ENCODE data around the gene CDK6.

CDK6 gene

GRCh38 chr7:92811158-92811557 lies 25.2 kb downstream of the CDK6 start:
- TF ChIP-seq L3MBTL2 (conservative IDR thresholded peaks at IDR 0.05) (no peak), ARNT (IDR thresholded peaks at IDR 0.05) (no peak), FOXK2 (IDR thresholded peaks at IDR 0.05) (no peak), SUZ12 (IDR thresholded peaks at IDR 0.05) (no peak), CTBP1 (IDR thresholded peaks at IDR 0.05; ENCODE audit: borderline replicate concordance) (no peak), NFRKB (IDR thresholded peaks at IDR 0.05) (no peak), ZNF384 (IDR thresholded peaks at IDR 0.05) (no peak), FOXM1 (IDR thresholded peaks at IDR 0.05; ENCODE audit: borderline replicate concordance) (no peak), LEF1 (IDR thresholded peaks at IDR 0.05; ENCODE audit: borderline replicate concordance) (no peak), ELF4 (IDR thresholded peaks at IDR 0.05) (no peak), BHLHE40 (IDR thresholded peaks at IDR 0.05; ENCODE audit: borderline replicate concordance) (no peak)
- CTCF ChIA-PET: interaction anchor here (0.7 kb wide), 1 partner anchor 28 kb away, joined by 3 read pairs; no protein-coding TSS in a partner anchor
- no peak for DNase-seq (ENCODE audit: extremely low spot score)

DNA sequence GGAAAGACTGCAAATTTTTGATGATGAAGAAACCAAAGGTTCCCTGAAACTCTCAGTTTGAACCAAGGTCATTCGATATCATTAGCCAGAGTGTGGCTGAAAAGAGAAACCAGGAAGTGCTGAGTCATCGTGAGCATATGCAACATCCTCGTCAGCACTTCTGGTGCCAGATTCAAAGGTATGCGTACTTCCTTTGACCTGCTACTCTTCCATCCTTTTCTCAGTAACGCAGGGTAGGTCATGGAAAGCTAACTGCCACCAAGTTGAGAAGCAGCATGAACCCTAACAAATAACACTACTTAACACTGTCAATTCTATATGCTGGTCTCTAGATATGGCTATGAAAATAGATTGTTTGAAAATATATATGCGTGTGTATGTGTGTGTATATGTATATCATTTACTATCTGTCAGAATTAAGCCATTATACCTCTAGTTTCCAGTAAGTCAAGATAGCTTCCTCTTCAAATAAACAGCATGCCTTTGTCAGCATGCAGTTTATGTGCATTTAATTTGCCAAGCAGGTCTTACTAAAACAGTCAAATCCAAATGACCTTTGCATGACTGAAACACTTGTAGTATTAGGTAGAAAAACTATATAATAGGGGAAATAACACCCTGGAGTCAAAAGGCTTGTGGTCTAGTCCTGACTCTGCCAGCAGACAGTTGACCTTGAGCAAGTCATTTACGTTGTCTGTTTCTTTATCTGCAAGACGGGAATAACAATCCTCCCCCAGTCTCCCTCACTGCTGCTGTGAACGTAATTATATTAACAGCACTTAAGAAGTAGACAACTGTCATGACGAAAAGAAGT lies 26.4 kb downstream of the CDK6 start:
- POLR2A ChIA-PET: no interaction called here
- DNase-seq (ENCODE audit: extremely low spot score): peak; percentile 49
- TF ChIP-seq ELF4 (IDR thresholded peaks at IDR 0.05) (peak; percentile 47; the same call in 1 of the 2 replicates), FOXA1 (IDR thresholded peaks at IDR 0.05) (no peak), CTBP1 (IDR thresholded peaks at IDR 0.05; ENCODE audit: borderline replicate concordance) (no peak), FOXM1 (IDR thresholded peaks at IDR 0.05; ENCODE audit: borderline replicate concordance) (no peak), SP1 (IDR thresholded peaks at IDR 0.05) (no peak)
- TF ChIP-seq, protein P1, sequence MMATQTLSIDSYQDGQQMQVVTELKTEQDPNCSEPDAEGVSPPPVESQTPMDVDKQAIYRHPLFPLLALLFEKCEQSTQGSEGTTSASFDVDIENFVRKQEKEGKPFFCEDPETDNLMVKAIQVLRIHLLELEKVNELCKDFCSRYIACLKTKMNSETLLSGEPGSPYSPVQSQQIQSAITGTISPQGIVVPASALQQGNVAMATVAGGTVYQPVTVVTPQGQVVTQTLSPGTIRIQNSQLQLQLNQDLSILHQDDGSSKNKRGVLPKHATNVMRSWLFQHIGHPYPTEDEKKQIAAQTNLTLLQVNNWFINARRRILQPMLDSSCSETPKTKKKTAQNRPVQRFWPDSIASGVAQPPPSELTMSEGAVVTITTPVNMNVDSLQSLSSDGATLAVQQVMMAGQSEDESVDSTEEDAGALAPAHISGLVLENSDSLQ (IDR thresholded peaks at IDR 0.05): no peak
- CTCF ChIA-PET: interaction anchor here (1.1 kb wide), 1 partner anchor 23 kb away, joined by 5 read pairs; no protein-coding TSS in a partner anchor

More at GRCh38 chr7:92811158-92811557, 25.2 kb downstream of the CDK6 start:
- POLR2A ChIA-PET: no interaction called here

DNA sequence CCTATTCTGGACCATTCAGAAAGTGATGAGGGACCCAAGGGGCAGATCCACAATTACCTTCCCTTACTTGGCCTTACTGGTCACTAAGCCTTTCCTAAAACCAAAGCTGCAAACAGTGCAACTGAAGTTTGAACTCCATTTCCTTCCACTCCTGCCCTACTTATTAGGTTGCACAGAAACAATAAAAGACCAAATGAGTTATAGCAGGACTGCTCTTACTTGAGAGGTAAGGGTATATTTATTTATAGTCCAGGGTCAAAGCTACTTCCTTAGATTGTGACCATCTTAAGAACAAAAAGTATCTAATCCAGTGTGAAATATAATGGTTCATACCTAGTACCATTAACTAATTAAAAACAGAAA lies 27.0 kb downstream of the CDK6 start:
- POLR2A ChIA-PET: no interaction called here
- CTCF ChIA-PET: interaction anchor here (1.1 kb wide), 1 partner anchor 23 kb away, joined by 5 read pairs; no protein-coding TSS in a partner anchor
- no peak for DNase-seq (ENCODE audit: extremely low spot score)
- no peak for TF ChIP-seq ARNT (IDR thresholded peaks at IDR 0.05)
- TF ChIP-seq L3MBTL2 (conservative IDR thresholded peaks at IDR 0.05): no peak
- TF ChIP-seq HDGF (IDR thresholded peaks at IDR 0.05; ENCODE audit: borderline replicate concordance): no peak
- no peak for TF ChIP-seq TARDBP (IDR thresholded peaks at IDR 0.05)
- TF ChIP-seq SP1 (IDR thresholded peaks at IDR 0.05): no peak
- no peak for TF ChIP-seq FOXA1 (IDR thresholded peaks at IDR 0.05)
- TF ChIP-seq FOXK2 (IDR thresholded peaks at IDR 0.05): no peak
- TF ChIP-seq CTBP1 (IDR thresholded peaks at IDR 0.05; ENCODE audit: borderline replicate concordance): no peak

GRCh38 chr7:92808635-92809034 lies 27.7 kb downstream of the CDK6 start:
- TF ChIP-seq FOXM1 (IDR thresholded peaks at IDR 0.05; ENCODE audit: borderline replicate concordance) (no peak), FOXK2 (IDR thresholded peaks at IDR 0.05) (no peak), CTBP1 (IDR thresholded peaks at IDR 0.05; ENCODE audit: borderline replicate concordance) (no peak), FOXA1 (IDR thresholded peaks at IDR 0.05) (no peak), SUZ12 (IDR thresholded peaks at IDR 0.05) (no peak), L3MBTL2 (conservative IDR thresholded peaks at IDR 0.05) (no peak)
- ChIA-PET POLR2A (no interaction called here), CTCF (no interaction called here)
- no peak for DNase-seq (ENCODE audit: extremely low spot score)

DNA sequence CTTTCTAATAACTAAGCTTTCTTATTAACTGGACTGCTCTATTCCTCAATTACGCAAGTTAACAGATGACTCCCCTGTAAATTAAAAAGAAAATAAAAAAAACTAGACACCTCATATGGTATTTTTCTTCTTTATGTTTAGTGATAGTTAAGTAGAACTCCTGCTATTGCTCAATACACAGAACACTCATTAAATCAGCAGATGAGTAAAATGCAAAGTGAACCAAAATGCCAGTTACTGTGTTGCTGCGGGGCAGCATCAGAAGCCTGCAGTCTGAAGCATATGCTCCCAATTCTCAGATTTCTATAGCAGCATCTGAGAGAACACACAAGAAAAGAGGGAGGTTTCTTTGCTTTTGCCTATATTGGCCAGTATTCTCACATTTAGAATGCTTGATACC lies 28.4 kb downstream of the CDK6 start:
- no peak for TF ChIP-seq NFRKB (IDR thresholded peaks at IDR 0.05)
- TF ChIP-seq SP1 (IDR thresholded peaks at IDR 0.05): no peak
- TF ChIP-seq FOXM1 (IDR thresholded peaks at IDR 0.05; ENCODE audit: borderline replicate concordance): no peak
- TF ChIP-seq HDGF (IDR thresholded peaks at IDR 0.05; ENCODE audit: borderline replicate concordance): no peak
- no peak for TF ChIP-seq ZNF384 (IDR thresholded peaks at IDR 0.05)
- no peak for TF ChIP-seq BHLHE40 (IDR thresholded peaks at IDR 0.05; ENCODE audit: borderline replicate concordance)
- TF ChIP-seq LEF1 (IDR thresholded peaks at IDR 0.05; ENCODE audit: borderline replicate concordance): no peak
- TF ChIP-seq FOXK2 (IDR thresholded peaks at IDR 0.05): no peak
- TF ChIP-seq FOXA1 (IDR thresholded peaks at IDR 0.05): no peak
- no peak for TF ChIP-seq L3MBTL2 (conservative IDR thresholded peaks at IDR 0.05)
- TF ChIP-seq ELF4 (IDR thresholded peaks at IDR 0.05): no peak
- TF ChIP-seq ARNT (IDR thresholded peaks at IDR 0.05): no peak
- no peak for TF ChIP-seq CTBP1 (IDR thresholded peaks at IDR 0.05; ENCODE audit: borderline replicate concordance)
- no peak for DNase-seq (ENCODE audit: extremely low spot score)
- CTCF ChIA-PET: no interaction called here
- POLR2A ChIA-PET: interaction anchor here (0.5 kb wide), 1 partner anchor 18 kb away, joined by 3 read pairs; no protein-coding TSS in a partner anchor

- POLR2A ChIA-PET: no interaction called here
- no peak for TF ChIP-seq CTBP1 (IDR thresholded peaks at IDR 0.05; ENCODE audit: borderline replicate concordance)
- no peak for TF ChIP-seq FOXK2 (IDR thresholded peaks at IDR 0.05)
- no peak for TF ChIP-seq ZNF384 (IDR thresholded peaks at IDR 0.05)
- no peak for TF ChIP-seq ARNT (IDR thresholded peaks at IDR 0.05)
- TF ChIP-seq SUZ12 (IDR thresholded peaks at IDR 0.05): no peak
- TF ChIP-seq, protein P1 (IDR thresholded peaks at IDR 0.05): no peak
- no peak for TF ChIP-seq ELF4 (IDR thresholded peaks at IDR 0.05)
- TF ChIP-seq FOXM1 (IDR thresholded peaks at IDR 0.05; ENCODE audit: borderline replicate concordance): no peak
- TF ChIP-seq HDGF (IDR thresholded peaks at IDR 0.05; ENCODE audit: borderline replicate concordance): no peak
- TF ChIP-seq NFRKB (IDR thresholded peaks at IDR 0.05): no peak
- no peak for TF ChIP-seq LEF1 (IDR thresholded peaks at IDR 0.05; ENCODE audit: borderline replicate concordance)
- TF ChIP-seq TARDBP (IDR thresholded peaks at IDR 0.05): no peak
- no peak for TF ChIP-seq FOXA1 (IDR thresholded peaks at IDR 0.05)
- TF ChIP-seq SP1 (IDR thresholded peaks at IDR 0.05): no peak
- DNase-seq (ENCODE audit: extremely low spot score): no peak
- CTCF ChIA-PET: no interaction called here
Observed at GRCh38 chr7:92806496-92806895, 29.9 kb downstream of the CDK6 start.
